DND-41 (cell line): ENCODE measurements around the gene ZDHHC14.

Source experiments
- ATAC-seq: fragments of 200-7000 bp; cut with Tn5 transposase; 3 replicates; pipeline ENCODE4 v1.9.1; 2021; ENCODE audit warnings: low read depth; ENCODE audit not compliant: insufficient read depth
- DNase-seq: peaks from one replicate; pipeline ENCODE4 v3.0.0-alpha.2; 2020
- H2AFZ ChIP-seq: 2 replicates; pipeline ENCODE4 v1.6.0; 2012; ENCODE audit warnings: low read depth, low read length
- H3K27ac ChIP-seq: 2 replicates; pipeline ENCODE4 v1.5.1; 2012; ENCODE audit warnings: low read length, inconsistent platforms
- H3K27me3 ChIP-seq: fragments of 200-600 bp; sonication (generic); 2 replicates; pipeline ENCODE4 v1.6.0; 2012; ENCODE audit warnings: low read length, mild to moderate bottlenecking, inconsistent platforms; ENCODE audit not compliant: insufficient read depth, poor library complexity
- H3K36me3 ChIP-seq: 2 replicates; pipeline ENCODE4 v1.5.1; 2012; ENCODE audit warnings: low read length, inconsistent platforms; ENCODE audit not compliant: insufficient read depth
- H3K4me1 ChIP-seq: 2 replicates; pipeline ENCODE4 v1.5.1; 2012; ENCODE audit warnings: mild to moderate bottlenecking, low read length; ENCODE audit not compliant: insufficient read depth
- H3K4me2 ChIP-seq: 2 replicates; pipeline ENCODE4 v1.6.0; 2012; ENCODE audit warnings: mild to moderate bottlenecking, moderate library complexity, low read length, inconsistent platforms; ENCODE audit not compliant: insufficient read depth
- H3K4me3 ChIP-seq, 2 experiments: fragments of 200-600 bp in 1 of 2; shearing (Covaris generic) in 1 of 2; 2 replicates each; pipeline ENCODE4 v1.5.1; 2012 to 2016; ENCODE audit warnings: inconsistent platforms in 2 of 2, low read length in 2 of 2, mild to moderate bottlenecking in 2 of 2, low read depth in 1 of 2, moderate library complexity in 1 of 2
- H3K79me2 ChIP-seq: 2 replicates; pipeline ENCODE4 v1.6.0; 2012; ENCODE audit warnings: low read length, inconsistent platforms; ENCODE audit not compliant: insufficient read depth
- H3K9ac ChIP-seq: 2 replicates; pipeline ENCODE4 v1.6.0; 2012; ENCODE audit warnings: low read depth, mild to moderate bottlenecking, inconsistent platforms, low read length, moderate library complexity
- H3K9me3 ChIP-seq: 2 replicates; pipeline ENCODE4 v1.5.1; 2012; ENCODE audit warnings: low read length, moderate library complexity, mild to moderate bottlenecking, inconsistent platforms; ENCODE audit not compliant: insufficient read depth, severe bottlenecking
- H4K20me1 ChIP-seq: 2 replicates; pipeline ENCODE4 v1.6.0; 2012; ENCODE audit warnings: low read length; ENCODE audit not compliant: insufficient read depth
- EZH2 ChIP-seq: IDR thresholded peaks from 3 replicates; pipeline ENCODE4 v1.6.1; 2012; ENCODE audit warnings: borderline replicate concordance, low read depth, mild to moderate bottlenecking, moderate library complexity, low read length, inconsistent platforms; ENCODE audit not compliant: severe bottlenecking
- TF ChIP-seq, protein P1 (sequence below): IDR thresholded peaks from 2 replicates; pipeline ENCODE4 v1.5.1; 2012; ENCODE audit warnings: borderline replicate concordance, low read length, moderate library complexity, mild to moderate bottlenecking; ENCODE audit not compliant: poor library complexity, severe bottlenecking; ENCODE audit errors: extremely low read depth

The ZDHHC14 gene

DNA sequence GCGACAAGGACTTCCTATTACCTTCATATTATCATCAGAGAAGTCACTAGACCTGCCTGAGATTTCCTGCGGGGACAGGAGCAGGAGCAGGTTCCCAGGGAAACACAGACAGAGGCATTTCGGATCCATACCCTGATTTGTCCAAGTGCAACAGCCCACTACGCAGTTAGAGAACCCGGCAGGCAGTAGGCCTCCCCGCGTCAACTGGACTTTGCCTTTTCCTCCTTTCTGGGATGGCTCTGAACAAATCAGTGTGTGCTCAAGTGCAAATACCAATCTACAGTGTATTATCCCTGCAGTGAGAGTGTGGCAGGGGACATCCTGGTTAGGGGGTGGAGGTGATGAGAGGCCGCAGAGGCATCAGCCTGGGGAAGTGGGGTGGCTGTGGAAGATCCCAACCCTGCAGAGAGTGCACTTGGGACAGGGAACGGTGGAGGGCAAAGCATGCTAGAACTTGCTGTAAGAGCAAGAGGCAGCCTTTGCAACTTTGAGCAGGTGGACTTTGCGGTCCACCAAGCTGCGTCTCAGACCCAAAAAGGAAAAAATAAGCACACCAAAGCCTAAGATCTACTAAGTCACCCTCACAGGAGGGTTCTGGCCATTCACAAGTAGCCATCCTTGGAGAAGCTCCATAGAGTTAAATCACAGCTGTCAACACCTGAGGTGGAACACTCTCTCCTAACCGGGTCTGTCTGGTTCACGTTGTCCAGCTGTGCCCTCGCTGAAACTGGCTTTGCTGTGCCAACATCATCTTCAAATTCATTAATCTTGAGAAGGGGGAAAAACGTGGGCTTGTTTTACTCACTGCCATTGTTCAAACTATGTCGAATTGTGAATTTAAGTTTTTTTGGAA, 159.1 kb downstream of the ZDHHC14 start:
- Histone ChIP-seq H3K36me3 (no peaks in the 10 kb centered on the region), H3K27ac (no peak overlapping the region), H3K27me3 (no peaks in the 10 kb centered on the region), H3K4me1 (peaks cover 15% of the 10 kb centered on the region), H3K9ac (no peak overlapping the region), H3K4me3 (no peak overlapping the region), H3K9me3 (no peaks in the 10 kb centered on the region), H4K20me1 (no peaks in the 10 kb centered on the region), H2AFZ (no peak overlapping the region), H3K4me2 (no peak overlapping the region), H3K79me2 (no peaks in the 10 kb centered on the region)
- ATAC-seq: no peak
- TF ChIP-seq, protein P1, sequence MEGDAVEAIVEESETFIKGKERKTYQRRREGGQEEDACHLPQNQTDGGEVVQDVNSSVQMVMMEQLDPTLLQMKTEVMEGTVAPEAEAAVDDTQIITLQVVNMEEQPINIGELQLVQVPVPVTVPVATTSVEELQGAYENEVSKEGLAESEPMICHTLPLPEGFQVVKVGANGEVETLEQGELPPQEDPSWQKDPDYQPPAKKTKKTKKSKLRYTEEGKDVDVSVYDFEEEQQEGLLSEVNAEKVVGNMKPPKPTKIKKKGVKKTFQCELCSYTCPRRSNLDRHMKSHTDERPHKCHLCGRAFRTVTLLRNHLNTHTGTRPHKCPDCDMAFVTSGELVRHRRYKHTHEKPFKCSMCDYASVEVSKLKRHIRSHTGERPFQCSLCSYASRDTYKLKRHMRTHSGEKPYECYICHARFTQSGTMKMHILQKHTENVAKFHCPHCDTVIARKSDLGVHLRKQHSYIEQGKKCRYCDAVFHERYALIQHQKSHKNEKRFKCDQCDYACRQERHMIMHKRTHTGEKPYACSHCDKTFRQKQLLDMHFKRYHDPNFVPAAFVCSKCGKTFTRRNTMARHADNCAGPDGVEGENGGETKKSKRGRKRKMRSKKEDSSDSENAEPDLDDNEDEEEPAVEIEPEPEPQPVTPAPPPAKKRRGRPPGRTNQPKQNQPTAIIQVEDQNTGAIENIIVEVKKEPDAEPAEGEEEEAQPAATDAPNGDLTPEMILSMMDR: no peak
- no peak for TF ChIP-seq EZH2
- no peak for DNase-seq

DNA sequence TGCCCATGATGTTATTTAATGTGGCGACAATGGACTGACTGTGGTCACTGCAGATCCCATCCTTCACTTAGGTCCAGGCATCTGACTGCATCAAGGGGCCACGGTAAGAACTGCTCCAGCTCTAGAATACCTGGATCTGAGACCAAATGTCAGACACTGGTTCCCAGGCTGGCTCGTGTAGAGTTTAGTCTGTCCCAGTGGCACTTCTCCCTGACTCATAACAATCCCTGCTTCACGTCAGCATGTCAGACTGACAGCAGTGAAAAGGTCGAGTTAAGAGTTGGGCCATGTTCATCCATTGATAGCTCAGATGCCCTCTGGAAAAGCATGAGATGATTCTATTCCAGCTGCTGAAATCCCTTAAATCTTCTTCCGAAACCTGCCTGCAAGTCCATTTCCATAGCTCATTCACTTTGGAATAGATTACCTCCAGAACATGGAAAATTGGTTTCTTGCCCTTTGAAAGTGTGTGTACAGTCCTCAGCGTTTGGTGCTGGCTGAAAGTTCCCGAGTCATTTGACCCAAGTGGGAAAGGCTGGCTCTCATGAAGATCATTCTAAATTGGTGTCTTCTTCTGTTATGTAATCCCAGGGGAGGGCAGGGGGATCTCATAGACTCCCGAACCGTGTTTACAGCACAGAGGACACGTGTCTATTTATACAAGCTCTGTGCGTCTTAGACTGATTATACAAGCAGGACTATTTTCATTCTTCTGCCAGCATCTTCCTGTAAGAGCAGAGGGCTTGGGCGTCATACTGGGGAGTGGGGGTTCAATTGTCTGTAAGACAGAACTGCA, 160.8 kb downstream of the ZDHHC14 start:
- no peak overlapping the region for H3K4me3 ChIP-seq
- H3K4me2 ChIP-seq: no peak overlapping the region
- no peak overlapping the region for H2AFZ ChIP-seq
- H3K27me3 ChIP-seq: no peaks in the 10 kb centered on the region
- no peaks in the 10 kb centered on the region for H3K4me1 ChIP-seq
- no peaks in the 10 kb centered on the region for H3K36me3 ChIP-seq
- ATAC-seq: no peak
- no peak overlapping the region for H3K27ac ChIP-seq
- no peaks in the 10 kb centered on the region for H4K20me1 ChIP-seq
- no peak for TF ChIP-seq EZH2
- TF ChIP-seq, protein P1: no peak
- no peak for DNase-seq
- no peak overlapping the region for H3K9ac ChIP-seq
- H3K9me3 ChIP-seq: no peaks in the 10 kb centered on the region
- H3K79me2 ChIP-seq: no peaks in the 10 kb centered on the region

DNA sequence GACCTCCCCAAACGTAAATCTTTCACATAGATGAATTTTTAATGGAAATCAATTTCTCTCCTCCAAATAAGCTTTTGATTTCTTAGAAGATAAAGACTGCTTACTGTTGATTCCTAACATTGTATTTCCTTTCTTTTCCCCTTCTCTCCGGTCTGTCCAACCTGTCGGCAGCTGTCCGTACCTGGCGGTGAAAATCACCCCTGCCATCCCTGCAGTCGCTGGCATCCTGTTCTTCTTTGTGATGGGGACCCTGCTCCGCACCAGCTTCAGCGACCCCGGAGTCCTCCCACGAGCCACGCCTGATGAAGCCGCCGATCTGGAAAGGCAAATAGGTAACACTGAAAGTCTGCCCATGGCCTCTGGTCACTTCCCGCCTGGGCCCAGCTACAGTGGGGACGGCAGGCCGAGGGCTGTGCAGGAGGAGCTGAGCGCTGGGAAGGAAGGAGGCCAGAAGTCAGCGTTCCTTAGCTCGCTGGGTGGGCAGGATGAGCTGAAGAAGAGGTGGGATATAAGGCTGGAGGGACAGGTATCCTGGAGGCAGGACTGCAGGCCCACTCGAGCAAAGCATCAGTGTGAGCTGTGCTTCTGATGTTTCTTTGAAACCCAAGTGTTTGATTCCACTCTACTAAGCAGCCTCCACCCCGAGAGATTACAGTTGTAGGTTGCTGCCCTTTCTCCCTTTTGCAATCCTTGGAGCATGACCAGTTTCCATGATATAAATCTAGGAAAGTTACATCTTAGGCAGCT, 161.6 kb downstream of the ZDHHC14 start:
- no peak overlapping the region for H3K4me3 ChIP-seq
- ATAC-seq: no peak
- no peak overlapping the region for H3K9ac ChIP-seq
- no peaks in the 10 kb centered on the region for H3K36me3 ChIP-seq
- H4K20me1 ChIP-seq: no peaks in the 10 kb centered on the region
- H3K27ac ChIP-seq: no peak overlapping the region
- H3K27me3 ChIP-seq: peaks cover 3% of the 10 kb centered on the region
- H3K4me2 ChIP-seq: no peak overlapping the region
- no peaks in the 10 kb centered on the region for H3K79me2 ChIP-seq
- TF ChIP-seq, protein P1: no peak
- no peak for TF ChIP-seq EZH2
- no peaks in the 10 kb centered on the region for H3K9me3 ChIP-seq
- H3K4me1 ChIP-seq: no peaks in the 10 kb centered on the region
- DNase-seq: no peak
- no peak overlapping the region for H2AFZ ChIP-seq
